Caki2 (cell line): ENCODE measurements around the gene OOSP2. TPM values are rescaled to one million over a fixed set of nuclear protein-coding genes. Genes with fewer than 3 reads are reported as not detected.
"Not testable (repeated sequence)": the region's sequence is repeated elsewhere in the genome, so short reads cannot be mapped to it uniquely, and the experiment has no call there.

Experiments used
- DNase-seq: peaks from one replicate; pipeline ENCODE4 v3.0.0-alpha.2; 2015; ENCODE audit warnings: low read depth
- in situ Hi-C: cut with HindIII; loops from 2 replicates; pipeline ENCODE4 v1.10.0; 2016; ENCODE audit warnings: low sequenced_read_pairs, low pct_unique_long_range_greater_than_20kb, mixed read lengths
- total RNA-seq: library from RNA; depleted of rRNA; stranded (reverse); fragments of >200 nt; shearing (Covaris generic); gene quantifications from 2 replicates; pipeline ENCODE4 v1.2.3, GENCODE V29; 2014; ENCODE audit warnings: low replicate concordance; rRNA removed

Gene OOSP2
- total RNA-seq, 1 experiment from 2014 or later: not detected

DNA sequence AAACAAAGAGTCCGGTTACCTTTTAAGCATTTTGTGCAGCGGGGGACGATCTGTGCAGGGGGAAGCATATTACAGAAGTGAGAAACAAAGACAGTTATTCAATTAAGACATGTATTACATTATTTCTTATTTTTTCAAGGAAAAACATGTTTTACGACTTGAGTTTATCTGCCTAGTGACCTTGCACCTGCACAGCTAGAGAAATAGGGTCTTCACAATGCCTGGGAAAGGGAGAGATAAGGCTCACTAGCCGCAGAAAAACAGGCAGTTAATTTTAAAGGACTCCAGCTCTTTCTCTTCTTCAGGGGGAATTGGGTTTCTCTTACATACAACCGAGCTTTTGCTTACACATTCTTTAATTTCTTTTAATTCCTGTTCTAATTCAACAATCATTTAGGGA, 31.4 kb downstream of the OOSP2 start:
- DNase-seq, in situ Hi-C loops: not testable (repeated sequence)

GRCh38 chr11:60077216-60077817, 37.1 kb downstream of the OOSP2 start:
- in situ Hi-C loops: no loop called here
- DNase-seq: no peak

DNA sequence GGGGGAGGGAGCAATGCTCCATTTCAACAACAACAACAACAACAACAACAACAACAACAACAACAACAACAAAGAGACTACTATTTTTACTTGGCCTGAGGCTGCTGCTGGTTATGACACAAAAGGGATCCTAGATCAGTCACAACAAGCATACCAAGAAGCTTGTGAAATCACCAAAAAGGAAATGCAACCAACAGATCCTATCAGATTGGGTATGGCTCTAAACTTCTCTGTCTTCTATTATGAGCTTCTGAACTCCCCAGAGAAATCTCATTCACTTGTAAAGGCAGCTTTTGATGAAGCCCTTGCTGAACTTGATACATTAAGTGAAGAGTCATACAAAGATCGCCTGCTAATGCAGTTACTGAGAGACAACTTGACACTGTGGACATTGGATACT, 37.8 kb downstream of the OOSP2 start:
- in situ Hi-C loops: no loop called here

GRCh38 chr11:60078745-60079144, 38.5 kb downstream of the OOSP2 start:
- no peak for DNase-seq
- in situ Hi-C loops: no loop called here

More for the DNA sequence above, 37.8 kb downstream of the OOSP2 start:
- DNase-seq: no peak

GRCh38 chr11:60080535-60080934, 40.3 kb downstream of the OOSP2 start:
- no peak for DNase-seq
- in situ Hi-C loops: no loop called here

DNA sequence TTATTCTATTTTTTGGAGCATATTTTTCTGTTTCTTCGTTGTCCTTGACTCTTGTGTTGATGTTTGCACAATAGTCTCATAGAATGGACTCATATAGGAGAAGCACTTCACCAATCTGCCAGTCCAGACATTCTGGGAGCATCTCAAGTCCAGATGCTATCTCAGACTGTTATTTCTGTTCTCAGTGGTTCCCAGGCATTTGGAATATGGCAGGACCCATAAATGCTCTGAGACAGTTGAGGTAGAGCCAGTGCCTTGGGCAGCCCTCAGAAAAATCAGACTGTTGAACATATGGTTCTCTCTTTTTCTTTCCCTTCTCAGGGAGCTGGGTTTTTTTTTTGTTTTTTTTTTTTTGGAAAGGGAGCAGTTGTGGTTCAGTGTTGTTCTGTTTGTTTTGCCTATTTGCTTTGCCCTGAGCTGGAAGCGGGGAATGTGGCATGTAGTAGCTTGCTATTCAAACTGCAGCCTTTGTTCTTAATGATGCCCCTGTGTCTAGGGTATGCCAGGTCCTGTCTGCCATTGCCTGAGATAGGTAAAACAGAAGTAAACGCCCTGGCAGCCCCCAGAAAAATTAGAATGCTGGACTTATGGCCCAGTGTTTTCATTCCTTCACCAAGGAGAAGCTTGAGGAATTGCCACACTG, 44.5 kb downstream of the OOSP2 start:
- no peak for DNase-seq
- in situ Hi-C loops: no loop called here

- no peak for DNase-seq
- in situ Hi-C loops: no loop called here
These were observed 45.7 kb downstream of the OOSP2 start for GRCh38 chr11:60085909-60086308.

GRCh38 chr11:60087239-60087638, 47.0 kb downstream of the OOSP2 start:
- no peak for DNase-seq
- in situ Hi-C loops: no loop called here

DNA sequence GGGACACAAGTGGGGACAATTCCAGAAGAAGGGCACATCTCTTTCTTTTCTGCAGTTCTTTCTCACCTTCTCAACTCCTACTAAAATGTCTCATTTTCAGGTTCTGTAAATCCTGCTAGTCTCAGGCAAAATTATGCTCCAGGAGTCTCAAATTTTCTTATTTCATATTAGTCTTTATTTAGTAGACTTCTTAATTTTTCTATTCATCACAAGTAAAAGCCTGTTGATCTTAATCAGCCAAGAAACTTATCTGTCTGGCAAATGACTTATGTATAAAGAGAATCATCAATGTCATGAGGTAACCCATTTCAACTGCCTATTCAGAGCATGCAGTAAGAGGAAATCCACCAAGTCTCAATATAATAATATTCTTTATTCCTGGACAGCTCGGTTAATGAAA, 48.2 kb downstream of the OOSP2 start, which contains the start of gene MS4A2:
MS4A2 (plus strand) TSS at position 301 of the 400 bp plus-strand sequence. CDS start 102 bp downstream, outside the sequence.
- in situ Hi-C loops: no loop called here
- DNase-seq: no peak

GRCh38 chr11:60095477-60096120, 55.4 kb downstream of the OOSP2 start:
- DNase-seq: no peak
- in situ Hi-C loops: no loop called here

DNA sequence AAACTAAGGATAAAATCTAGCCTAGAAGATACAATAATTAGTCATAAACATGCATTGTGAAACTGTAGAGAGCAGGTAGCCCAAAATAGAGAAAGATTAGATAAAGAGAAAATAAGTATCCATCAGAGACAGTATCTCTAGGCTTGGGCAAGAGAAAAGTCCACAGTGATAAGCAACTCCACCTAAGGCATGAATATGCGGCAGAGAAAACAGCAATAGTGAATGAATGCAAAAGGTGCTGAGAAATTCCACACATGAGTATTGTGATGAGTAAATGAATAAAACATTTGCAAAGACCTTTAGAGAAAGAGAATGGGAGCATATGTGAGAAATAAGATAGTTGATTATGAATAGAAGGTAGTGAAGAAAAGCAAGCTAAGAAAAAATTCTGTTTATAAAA, 57.0 kb downstream of the OOSP2 start:
- DNase-seq: no peak
- in situ Hi-C loops: no loop called here

Other genes starting within 250 kb of the OOSP2 start
- gene MRPL16, start 229.6 kb upstream of the OOSP2 start, total RNA-seq: 66.6 and 80.4 TPM in 2 replicates
- gene CBLIF, start 194.9 kb upstream of the OOSP2 start, total RNA-seq: not detected in 2 replicates
- 3.1 and 10.6 TPM in 2 replicates for gene TCN1, start 173.9 kb upstream of the OOSP2 start, total RNA-seq
- gene OOSP3, start 161.6 kb upstream of the OOSP2 start, total RNA-seq: not detected in 2 replicates
- not detected in 2 replicates for gene OOSP1, start 102.0 kb upstream of the OOSP2 start, total RNA-seq
- gene OOSP4A, start 76.4 kb upstream of the OOSP2 start, total RNA-seq: not detected in 2 replicates
- not detected in 2 replicates for gene OOSP4B, start 23.2 kb upstream of the OOSP2 start, total RNA-seq
- not detected in 2 replicates for gene MS4A3, start 16.3 kb downstream of the OOSP2 start, total RNA-seq
- gene MS4A2, start 48.3 kb downstream of the OOSP2 start, total RNA-seq: not detected in 2 replicates
- gene MS4A6A, start 142.7 kb downstream of the OOSP2 start, total RNA-seq: not detected in 2 replicates
- gene MS4A4E, start 202.7 kb downstream of the OOSP2 start, total RNA-seq: not detected in 2 replicates
- not detected in 2 replicates for gene MS4A4A, start 240.3 kb downstream of the OOSP2 start, total RNA-seq